GM12878 (cell line): ENCODE results near the gene IVL. TPM values are rescaled to one million over a fixed set of nuclear protein-coding genes. Genes with fewer than 3 reads are reported as not detected.

Source experiments
- ATAC-seq: fragments of 200-7000 bp; cut with Tn5 transposase; 3 replicates; pipeline ENCODE4 v1.9.1; 2020; ENCODE audit warnings: mild to moderate bottlenecking, moderate library complexity
- BruUV-seq: library from RNA; stranded (reverse); fragments of 400-500 nt; replicated peaks from 2 replicates; lab custom pipeline; 2021; lab: Mats Ljungman, UMichigan
- CTCF ChIA-PET: fragments of 300-600 bp; sonication (Branson Sonifier 250); formaldehyde crosslinking; extraction: SDS; loops from one replicate; lab custom pipeline; 2021; ENCODE audit warnings: inconsistent platforms; lab: Yijun Ruan, JAX
- POLR2A ChIA-PET: fragments of 350-600 bp; formaldehyde crosslinking; extraction: SDS; loops from one replicate; lab custom pipeline; 2021; ENCODE audit warnings: inconsistent platforms; lab: Charles Lee
- RAD21 ChIA-PET: fragments of 300-600 bp; sonication (Branson Sonifier 250); formaldehyde crosslinking; loops from one replicate; lab custom pipeline; 2023; ENCODE audit warnings: antibody characterized with exemption; ENCODE audit not compliant: unreplicated experiment; lab: Charles Lee
- SMC1A ChIA-PET: fragments of 300-600 bp; sonication (Branson Sonifier 250); formaldehyde crosslinking; loops from one replicate; lab custom pipeline; 2023; ENCODE audit not compliant: unreplicated experiment, uncharacterized antibody; lab: Charles Lee
- DNase-seq: peaks from one replicate; pipeline ENCODE4 v3.0.0-alpha.2; 2011; ENCODE audit warnings: low read depth, low spot score
- FAIRE-seq: peaks from 3 replicates; lab custom pipeline; 2011; peaks lifted over from hg19 to GRCh38; lab: Jason Lieb, UNC
- H2AFZ ChIP-seq: 2 replicates; pipeline ENCODE4 v1.6.0; 2011; ENCODE audit warnings: low read depth, low read length, control low read depth; ENCODE audit not compliant: control insufficient read depth
- H3K27ac ChIP-seq: 2 replicates; pipeline ENCODE4 v1.5.1; 2011; ENCODE audit warnings: control low read depth; ENCODE audit not compliant: control insufficient read depth, insufficient read depth
- H3K27me3 ChIP-seq, 2 experiments: replicated peaks in 1 of 2; 2 replicates each; pipeline versions ENCODE4 v1.6.0 to v1.6.1; 2011; ENCODE audit warnings: low read length in 1 of 2; ENCODE audit not compliant: control insufficient read depth in 2 of 2, insufficient read depth in 2 of 2
- H3K36me3 ChIP-seq, 2 experiments: 2 replicates each; pipeline ENCODE4 v1.5.1; 2011; ENCODE audit warnings: low read length in 1 of 2; ENCODE audit not compliant: control insufficient read depth in 2 of 2, insufficient read depth in 2 of 2
- H3K4me1 ChIP-seq: 2 replicates; pipeline ENCODE4 v1.6.1; 2011; ENCODE audit warnings: mild to moderate bottlenecking, low read length, moderate library complexity, mixed read lengths; ENCODE audit not compliant: control insufficient read depth, insufficient read depth
- H3K4me2 ChIP-seq: 2 replicates; pipeline ENCODE4 v1.6.0; 2011; ENCODE audit warnings: control low read depth; ENCODE audit not compliant: control insufficient read depth, insufficient read depth
- H3K4me3 ChIP-seq: fragments of 200-600 bp; sonication (generic); 2 replicates; pipeline ENCODE4 v1.5.1; 2016
- H3K79me2 ChIP-seq: 2 replicates; pipeline ENCODE4 v1.6.0; 2011; ENCODE audit warnings: low read length; ENCODE audit not compliant: control insufficient read depth, insufficient read depth
- H3K9ac ChIP-seq: 2 replicates; pipeline ENCODE4 v1.8.0; 2011; ENCODE audit warnings: low read length, control low read depth, mixed read lengths; ENCODE audit not compliant: control insufficient read depth, insufficient read depth
- H3K9me3 ChIP-seq: replicated peaks from 3 replicates; pipeline ENCODE4 v1.5.1; 2011; ENCODE audit warnings: mild to moderate bottlenecking, low read length; ENCODE audit not compliant: control insufficient read depth, insufficient read depth
- H4K20me1 ChIP-seq: 2 replicates; pipeline ENCODE4 v1.6.0; 2011; ENCODE audit not compliant: control insufficient read depth, insufficient read depth
- BCL3 ChIP-seq: IDR thresholded peaks from 2 replicates; pipeline ENCODE4 v1.6.1; 2011; ENCODE audit warnings: borderline replicate concordance, low read depth, mild to moderate bottlenecking, moderate library complexity, low read length; ENCODE audit not compliant: insufficient read depth, poor library complexity, severe bottlenecking
- CBX5 ChIP-seq: sonication (generic); IDR thresholded peaks from 2 replicates; pipeline ENCODE4 v1.6.1; 2016; ENCODE audit warnings: low read depth, moderate library complexity, mild to moderate bottlenecking, inconsistent platforms
- EGR1 ChIP-seq, 2 experiments: IDR thresholded peaks; 1 replicate in 1 of 2; 2 replicates in 1 of 2; pipeline ENCODE4 v1.6.1; 2011 to 2012; ENCODE audit warnings: low read depth in 2 of 2, low read length in 2 of 2, borderline replicate concordance in 1 of 2, mild to moderate bottlenecking in 1 of 2, moderate library complexity in 1 of 2
- HDGF ChIP-seq: fragments of 450-650 bp; IDR thresholded peaks from 2 replicates; pipeline ENCODE4 v1.6.1; 2016; ENCODE audit warnings: antibody characterized with exemption
- HSF1 ChIP-seq: fragments of 150-350 bp; IDR thresholded peaks from 2 replicates; pipeline ENCODE4 v1.6.1; 2014; ENCODE audit warnings: mild to moderate bottlenecking, low read depth, low read length
- IKZF2 ChIP-seq, 2 experiments: fragments of 450-650 bp; IDR thresholded peaks; 2 replicates each; pipeline ENCODE4 v1.6.1; 2017; ENCODE audit warnings: mild to moderate bottlenecking in 2 of 2, moderate library complexity in 2 of 2
- IRF4 ChIP-seq: IDR thresholded peaks from 2 replicates; pipeline ENCODE4 v1.6.1; 2011; ENCODE audit warnings: low read depth, low read length
- JUND ChIP-seq: IDR thresholded peaks from 2 replicates; pipeline ENCODE4 v1.6.1; 2012; ENCODE audit warnings: low read depth, mild to moderate bottlenecking, low read length, improper control_type of control experiment, moderate library complexity
- NBN ChIP-seq: fragments of 450-650 bp; IDR thresholded peaks from 2 replicates; pipeline ENCODE4 v1.6.1; 2016
- NFIC ChIP-seq: IDR thresholded peaks from 2 replicates; pipeline ENCODE4 v1.6.1; 2012; ENCODE audit warnings: low read depth, mild to moderate bottlenecking, inconsistent platforms, low read length, moderate library complexity
- NKRF ChIP-seq: fragments of 450-650 bp; conservative IDR thresholded peaks from 2 replicates; pipeline ENCODE4 v1.6.1; 2017; ENCODE audit warnings: mild to moderate bottlenecking, moderate library complexity
- PKNOX1 ChIP-seq: fragments of 450-650 bp; IDR thresholded peaks from 2 replicates; pipeline ENCODE4 v1.6.1; 2016; ENCODE audit warnings: mild to moderate bottlenecking
- RBBP5 ChIP-seq: fragments of 200-600 bp; sonication (generic); conservative IDR thresholded peaks from 2 replicates; pipeline ENCODE4 v1.6.1; 2016
- RELA ChIP-seq: fragments of 450-650 bp; IDR thresholded peaks from 2 replicates; pipeline ENCODE4 v1.8.0; 2014; ENCODE audit warnings: borderline replicate concordance; ENCODE audit not compliant: partially characterized antibody
- RUNX3 ChIP-seq: IDR thresholded peaks from 2 replicates; pipeline ENCODE4 v1.6.1; 2012; ENCODE audit warnings: low read length, inconsistent platforms
- SMC3 ChIP-seq: IDR thresholded peaks from 2 replicates; pipeline ENCODE4 v1.6.1; 2011; ENCODE audit warnings: low read length, improper control_type of control experiment, borderline replicate concordance
- SP1 ChIP-seq: IDR thresholded peaks from one replicate; pipeline ENCODE4 v1.6.1; 2011; ENCODE audit warnings: low read depth, low read length
- TAF1 ChIP-seq: IDR thresholded peaks from 2 replicates; pipeline ENCODE4 v1.6.1; 2011; ENCODE audit warnings: mild to moderate bottlenecking, low read depth, low read length, borderline replicate concordance
- WRNIP1 ChIP-seq: IDR thresholded peaks from 2 replicates; pipeline ENCODE4 v1.6.1; 2011; ENCODE audit warnings: low read depth, low read length, improper control_type of control experiment, borderline replicate concordance
- ZNF622 ChIP-seq: fragments of 450-650 bp; IDR thresholded peaks from 2 replicates; pipeline ENCODE4 v1.6.1; 2017; ENCODE audit warnings: mild to moderate bottlenecking, inconsistent platforms
- WGBS: methylation state at CpG from one replicate; pipeline ENCODE4 v1.1.6; 2016; ENCODE audit warnings: low lambda C conversion rate; ENCODE audit not compliant: insufficient replicate concordance, insufficient coverage; ENCODE audit errors: missing lambda C conversion rate; 5-methylcytosine and 5-hydroxymethylcytosine counted together
- in situ Hi-C: fragments of 300-500 bp; cut with MboI; formaldehyde crosslinking; loops from 9 replicates; pipeline ENCODE4 v1.14.3; 2018; ENCODE audit warnings: mixed read lengths
- intact Hi-C: fragments of 100-400 bp; cut with micrococcal nuclease; formaldehyde crosslinking; loops from one replicate; pipeline ENCODE4 v1.14.2; 2022; ENCODE audit not compliant: unreplicated experiment
- polyA plus RNA-seq, 11 experiments: library from polyadenylated mRNA; depleted of rRNA in 4 of 11; unstranded in 6 of 11; stranded (reverse) in 5 of 11; fragments of >200 nt; fragmentation: Nextera tagmentation in 4 of 11; fragmentation: Illumina TruSeq in 1 of 11; extraction: Ambion mirVana in 4 of 11; extraction: Trizol in 1 of 11; gene quantifications; 1 replicate in 1 of 11; 2 replicates in 10 of 11; pipeline versions ENCODE4 v1.2.1 to v1.2.3, GENCODE V29; 2011 to 2016; ENCODE audit warnings: inconsistent platforms in 2 of 11, missing spikeins in 2 of 11, low read depth in 1 of 11
- total RNA-seq, 4 experiments: library from RNA; depleted of rRNA in 3 of 4; stranded (reverse); fragments of >200 nt in 3 of 4; fragmentation: Illumina TruSeq in 1 of 4; extraction: Trizol in 1 of 4; gene quantifications; 2 replicates each; pipeline versions ENCODE4 v1.2.1 to v1.2.3, GENCODE V29; 2013 to 2021

IVL gene
- total and polyA plus RNA-seq, 10 of the 15 experiments (the other 5 are each of a cell fraction or from before 2014, with no cell fraction given): 1.4 to 20.3 (median 13.4) TPM

- Histone ChIP-seq H3K27ac (no peak overlapping the region), H3K9ac (no peak overlapping the region), H3K36me3 (no peaks in the 10 kb centered on the region), H2AFZ (no peak overlapping the region), H3K79me2 (no peaks in the 10 kb centered on the region), H3K4me2 (no peak overlapping the region), H4K20me1 (no peaks in the 10 kb centered on the region), H3K4me1 (no peaks in the 10 kb centered on the region), H3K4me3 (no peak overlapping the region), H3K27me3 (peaks cover 0 to 2% of the 10 kb centered on the region in 2 experiments; a peak in 2 of 4 replicates), H3K9me3 (no peaks in the 10 kb centered on the region)
- intact Hi-C loops: no loop called here
- no peak for TF ChIP-seq ZNF622
- no peak for TF ChIP-seq SMC3
- TF ChIP-seq HSF1: no peak
- TF ChIP-seq IKZF2 (IDR thresholded peaks at IDR 0.05): no peak
- TF ChIP-seq TAF1: no peak
- TF ChIP-seq HDGF: no peak
- TF ChIP-seq RBBP5: no peak
- TF ChIP-seq EGR1 (IDR thresholded peaks at IDR 0.05; ENCODE audit: borderline replicate concordance in 1 of 2, low read depth in 2 of 2, low read length in 2 of 2): no peak
- no peak for TF ChIP-seq NKRF
- no peak for TF ChIP-seq WRNIP1
- TF ChIP-seq NFIC: no peak
- TF ChIP-seq CBX5: no peak
- no peak for TF ChIP-seq RELA
- no peak for TF ChIP-seq SP1
- TF ChIP-seq JUND: no peak
- no peak for TF ChIP-seq BCL3
- TF ChIP-seq IRF4: no peak
- TF ChIP-seq NBN: no peak
- TF ChIP-seq RUNX3: no peak
- no peak for TF ChIP-seq PKNOX1
- ChIA-PET RAD21 (no interaction called here), POLR2A (interaction anchor here (1.2 kb wide), 1 partner anchor 20 kb away, joined by 3 read pairs; no protein-coding TSS in a partner anchor), CTCF (interaction anchor here (1.4 kb wide), 1 partner anchor 63 kb away, joined by 6 read pairs; no protein-coding TSS in a partner anchor), SMC1A (no interaction called here)
- ATAC-seq (no peak), FAIRE-seq (no peak), DNase-seq (no peak)
- WGBS: 0% methylated on average over 2 of the region's 2 CpGs
- in situ Hi-C loops: no loop called here
- BruUV-seq: no TSS peak
Observed at GRCh38 chr1:152933196-152933595, 24.9 kb downstream of the IVL start.
